ENCODE measurements around the gene SET. TPM values are rescaled to one million over a fixed set of nuclear protein-coding genes. Genes with fewer than 3 reads are reported as not detected.

SET gene
- total RNA-seq, 1 experiment from 2014 or later: 1,129 TPM

- Mint-ChIP-seq H3K4me1 (no peaks in the 10 kb centered on the region), H3K9me3 (no peaks in the 10 kb centered on the region), H3K27ac (no peak overlapping the region), H3K27me3 (ENCODE audit: low read depth) (no peaks in the 10 kb centered on the region), H3K4me3 (no peak overlapping the region), H3K36me3 (no peaks in the 10 kb centered on the region)
- POLR2A ChIA-PET: interaction anchor here (0.6 to 1.2 kb wide), 2 partner anchors 22 to 759 kb away, joined by 4 to 7 read pairs; partner anchors contain the start of gene ST6GALNAC4
- CTCF ChIA-PET: interaction anchor here (1.9 kb wide), 1 partner anchor 27 kb away, joined by 4 read pairs; the partner anchor contains the start of gene PKN3
- TF ChIP-seq SMAD4 (CRISPR knock-in tag; IDR thresholded peaks at IDR 0.05) (no peak), ZNF138 (CRISPR knock-in tag; conservative IDR thresholded peaks at IDR 0.05) (no peak), SP1 (CRISPR knock-in tag; conservative IDR thresholded peaks at IDR 0.05) (no peak), CREM (CRISPR knock-in tag; IDR thresholded peaks at IDR 0.05) (no peak)
- no peak for ATAC-seq
- DNase-seq (ENCODE audit: low spot score): no peak
Observed at GRCh38 chr9:128675382-128675781, 13.6 kb upstream of the SET start.

DNA sequence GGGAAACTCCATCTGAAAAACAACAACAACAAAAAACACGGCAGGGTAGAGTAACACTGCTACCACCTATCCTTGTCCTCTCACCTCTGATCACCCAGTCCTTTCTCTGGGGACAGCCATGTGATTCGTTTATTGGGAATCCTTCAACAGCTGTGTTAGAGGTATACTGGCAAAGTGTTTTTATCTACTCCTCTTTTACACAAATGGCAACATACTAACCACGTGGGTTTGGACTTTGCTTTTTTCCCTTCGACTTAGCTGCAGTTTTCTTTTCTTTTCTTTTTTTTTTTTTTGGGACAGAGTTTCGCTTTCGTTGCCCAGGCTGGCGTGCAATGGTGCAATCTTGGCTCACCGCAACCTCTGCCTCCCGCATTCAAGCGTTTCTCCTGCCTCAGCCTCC is 11.2 kb upstream of the SET start:
- Mint-ChIP-seq H3K4me1 (no peaks in the 10 kb centered on the region), H3K27me3 (ENCODE audit: low read depth) (no peaks in the 10 kb centered on the region), H3K36me3 (peaks cover 3% of the 10 kb centered on the region; the same call in 1 of the 2 replicates), H3K4me3 (no peak overlapping the region), H3K9me3 (peaks cover 4% of the 10 kb centered on the region; the same call in 1 of the 2 replicates), H3K27ac (peak overlapping the region; percentile 33; the same call in 1 of the 2 replicates)
- CTCF ChIA-PET: interaction anchor here (1.1 kb wide), 1 partner anchor 46 kb away, joined by 3 read pairs; the partner anchor contains the start of gene ZDHHC12
- ATAC-seq (no peak), DNase-seq (ENCODE audit: low spot score) (no peak)
- TF ChIP-seq EMX1 (CRISPR knock-in tag; IDR thresholded peaks at IDR 0.05): no peak
- TF ChIP-seq, protein P1, sequence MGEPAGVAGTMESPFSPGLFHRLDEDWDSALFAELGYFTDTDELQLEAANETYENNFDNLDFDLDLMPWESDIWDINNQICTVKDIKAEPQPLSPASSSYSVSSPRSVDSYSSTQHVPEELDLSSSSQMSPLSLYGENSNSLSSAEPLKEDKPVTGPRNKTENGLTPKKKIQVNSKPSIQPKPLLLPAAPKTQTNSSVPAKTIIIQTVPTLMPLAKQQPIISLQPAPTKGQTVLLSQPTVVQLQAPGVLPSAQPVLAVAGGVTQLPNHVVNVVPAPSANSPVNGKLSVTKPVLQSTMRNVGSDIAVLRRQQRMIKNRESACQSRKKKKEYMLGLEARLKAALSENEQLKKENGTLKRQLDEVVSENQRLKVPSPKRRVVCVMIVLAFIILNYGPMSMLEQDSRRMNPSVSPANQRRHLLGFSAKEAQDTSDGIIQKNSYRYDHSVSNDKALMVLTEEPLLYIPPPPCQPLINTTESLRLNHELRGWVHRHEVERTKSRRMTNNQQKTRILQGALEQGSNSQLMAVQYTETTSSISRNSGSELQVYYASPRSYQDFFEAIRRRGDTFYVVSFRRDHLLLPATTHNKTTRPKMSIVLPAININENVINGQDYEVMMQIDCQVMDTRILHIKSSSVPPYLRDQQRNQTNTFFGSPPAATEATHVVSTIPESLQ (CRISPR knock-in tag; IDR thresholded peaks at IDR 0.05): no peak
- TF ChIP-seq, protein P2, sequence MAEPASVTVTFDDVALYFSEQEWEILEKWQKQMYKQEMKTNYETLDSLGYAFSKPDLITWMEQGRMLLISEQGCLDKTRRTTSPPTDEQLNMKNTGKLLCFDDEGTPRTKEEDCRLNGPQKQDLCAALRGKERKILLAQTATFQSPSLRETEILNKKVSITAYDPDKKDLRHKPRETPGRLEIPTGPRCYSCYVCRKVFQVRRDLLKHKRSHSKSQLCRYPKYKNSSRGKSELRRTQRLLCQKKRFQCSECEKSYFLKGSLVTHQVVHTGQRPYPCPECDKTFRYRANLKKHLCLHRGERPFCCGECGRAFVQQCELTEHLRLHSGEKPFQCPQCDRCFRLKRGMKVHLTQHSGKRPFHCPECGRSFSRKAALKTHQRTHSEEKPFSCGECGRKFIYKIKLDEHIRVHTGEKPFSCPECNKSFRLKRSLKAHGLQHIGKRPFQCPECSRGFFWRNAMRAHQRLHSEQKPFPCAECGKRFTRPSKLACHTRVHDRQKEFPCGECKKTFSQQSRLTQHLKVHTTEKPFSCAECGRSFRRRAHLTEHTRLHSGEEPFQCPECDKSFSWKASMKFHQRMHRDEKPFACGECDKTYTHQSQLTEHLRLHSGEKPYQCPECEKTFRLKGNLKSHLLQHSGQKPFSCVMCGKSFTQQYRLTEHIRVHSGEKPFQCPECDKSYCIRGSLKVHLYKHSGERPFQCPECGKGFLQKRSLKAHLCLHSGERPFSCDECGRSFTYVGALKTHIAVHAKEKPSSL (CRISPR knock-in tag; conservative IDR thresholded peaks at IDR 0.05): no peak
- no peak for TF ChIP-seq FOXJ3 (CRISPR knock-in tag; IDR thresholded peaks at IDR 0.05; ENCODE audit: borderline replicate concordance)
- TF ChIP-seq, protein P3, sequence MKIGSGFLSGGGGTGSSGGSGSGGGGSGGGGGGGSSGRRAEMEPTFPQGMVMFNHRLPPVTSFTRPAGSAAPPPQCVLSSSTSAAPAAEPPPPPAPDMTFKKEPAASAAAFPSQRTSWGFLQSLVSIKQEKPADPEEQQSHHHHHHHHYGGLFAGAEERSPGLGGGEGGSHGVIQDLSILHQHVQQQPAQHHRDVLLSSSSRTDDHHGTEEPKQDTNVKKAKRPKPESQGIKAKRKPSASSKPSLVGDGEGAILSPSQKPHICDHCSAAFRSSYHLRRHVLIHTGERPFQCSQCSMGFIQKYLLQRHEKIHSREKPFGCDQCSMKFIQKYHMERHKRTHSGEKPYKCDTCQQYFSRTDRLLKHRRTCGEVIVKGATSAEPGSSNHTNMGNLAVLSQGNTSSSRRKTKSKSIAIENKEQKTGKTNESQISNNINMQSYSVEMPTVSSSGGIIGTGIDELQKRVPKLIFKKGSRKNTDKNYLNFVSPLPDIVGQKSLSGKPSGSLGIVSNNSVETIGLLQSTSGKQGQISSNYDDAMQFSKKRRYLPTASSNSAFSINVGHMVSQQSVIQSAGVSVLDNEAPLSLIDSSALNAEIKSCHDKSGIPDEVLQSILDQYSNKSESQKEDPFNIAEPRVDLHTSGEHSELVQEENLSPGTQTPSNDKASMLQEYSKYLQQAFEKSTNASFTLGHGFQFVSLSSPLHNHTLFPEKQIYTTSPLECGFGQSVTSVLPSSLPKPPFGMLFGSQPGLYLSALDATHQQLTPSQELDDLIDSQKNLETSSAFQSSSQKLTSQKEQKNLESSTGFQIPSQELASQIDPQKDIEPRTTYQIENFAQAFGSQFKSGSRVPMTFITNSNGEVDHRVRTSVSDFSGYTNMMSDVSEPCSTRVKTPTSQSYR (CRISPR knock-in tag; IDR thresholded peaks at IDR 0.05): no peak
- no peak for TF ChIP-seq ESRRA (CRISPR knock-in tag; IDR thresholded peaks at IDR 0.05; ENCODE audit: borderline replicate concordance)
- TF ChIP-seq, protein P4, sequence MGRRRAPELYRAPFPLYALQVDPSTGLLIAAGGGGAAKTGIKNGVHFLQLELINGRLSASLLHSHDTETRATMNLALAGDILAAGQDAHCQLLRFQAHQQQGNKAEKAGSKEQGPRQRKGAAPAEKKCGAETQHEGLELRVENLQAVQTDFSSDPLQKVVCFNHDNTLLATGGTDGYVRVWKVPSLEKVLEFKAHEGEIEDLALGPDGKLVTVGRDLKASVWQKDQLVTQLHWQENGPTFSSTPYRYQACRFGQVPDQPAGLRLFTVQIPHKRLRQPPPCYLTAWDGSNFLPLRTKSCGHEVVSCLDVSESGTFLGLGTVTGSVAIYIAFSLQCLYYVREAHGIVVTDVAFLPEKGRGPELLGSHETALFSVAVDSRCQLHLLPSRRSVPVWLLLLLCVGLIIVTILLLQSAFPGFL (CRISPR knock-in tag; IDR thresholded peaks at IDR 0.05; ENCODE audit: borderline replicate concordance): no peak
- TF ChIP-seq RELA (CRISPR knock-in tag; IDR thresholded peaks at IDR 0.05; ENCODE audit: borderline replicate concordance): no peak
- POLR2A ChIA-PET: no interaction called here
